Kidney epithelial cell (primary cell): ENCODE data around the gene WDR70. TPM values are rescaled to one million over a fixed set of nuclear protein-coding genes. Genes with fewer than 3 reads are reported as not detected.
A peak's percentile ranks its signal among the peaks of the same experiment; 100 is the strongest.

ENCODE experiments used
- DNase-seq: peaks from one replicate; pipeline ENCODE4 v3.0.0-alpha.2; 2010; ENCODE audit warnings: low read depth
- H3K27me3 ChIP-seq: 2 replicates; pipeline ENCODE4 v1.6.0; 2011; ENCODE audit warnings: low read length; ENCODE audit not compliant: control insufficient read depth, insufficient read depth
- H3K36me3 ChIP-seq: 2 replicates; pipeline ENCODE4 v1.5.1; 2011; ENCODE audit warnings: low read length; ENCODE audit not compliant: control insufficient read depth, insufficient read depth
- H3K4me3 ChIP-seq: 2 replicates; pipeline ENCODE4 v1.5.1; 2011; ENCODE audit warnings: low read depth, mild to moderate bottlenecking, control low read depth, low read length
- CTCF ChIP-seq: IDR thresholded peaks from 2 replicates; pipeline ENCODE4 v1.5.1; 2011; ENCODE audit warnings: mild to moderate bottlenecking, moderate library complexity, low read length, control low read depth, inconsistent platforms; ENCODE audit not compliant: insufficient read depth, poor library complexity, severe bottlenecking
- total RNA-seq: library from RNA; depleted of rRNA; stranded (reverse); fragments of >200 nt; gene quantifications from 2 replicates; pipeline ENCODE4 v1.2.3, GENCODE V29; 2015

Gene WDR70
- total RNA-seq, 1 donor from 2014 or later = 19.6 TPM

- Histone ChIP-seq H3K4me3 (no peak overlapping the region), H3K36me3 (no peaks in the 10 kb centered on the region), H3K27me3 (no peaks in the 10 kb centered on the region)
- TF ChIP-seq CTCF = no peak
- no peak for DNase-seq
Measured at GRCh38 chr5:37769840-37770239, 390.7 kb downstream of the WDR70 start.

GRCh38 chr5:37770786-37771185 is 391.7 kb downstream of the WDR70 start:
- no peak for TF ChIP-seq CTCF
- DNase-seq = no peak
- H3K27me3 ChIP-seq = no peaks in the 10 kb centered on the region
- no peak overlapping the region for H3K4me3 ChIP-seq
- H3K36me3 ChIP-seq = no peaks in the 10 kb centered on the region

- no peak for DNase-seq
- H3K36me3 ChIP-seq = no peaks in the 10 kb centered on the region
- H3K27me3 ChIP-seq = no peaks in the 10 kb centered on the region
- H3K4me3 ChIP-seq = no peak overlapping the region
- TF ChIP-seq CTCF = no peak
Measured at GRCh38 chr5:37771203-37771611, 392.1 kb downstream of the WDR70 start.

- H3K27me3 ChIP-seq = no peaks in the 10 kb centered on the region
- TF ChIP-seq CTCF = no peak
- H3K36me3 ChIP-seq = no peaks in the 10 kb centered on the region
- DNase-seq = peak; percentile 98
- no peak overlapping the region for H3K4me3 ChIP-seq
Measured at GRCh38 chr5:37771731-37772130, 392.6 kb downstream of the WDR70 start.

GRCh38 chr5:37772255-37772654 is 393.1 kb downstream of the WDR70 start:
- Histone ChIP-seq H3K27me3 (no peaks in the 10 kb centered on the region), H3K4me3 (no peak overlapping the region), H3K36me3 (no peaks in the 10 kb centered on the region)
- no peak for TF ChIP-seq CTCF
- DNase-seq = no peak

- no peak for TF ChIP-seq CTCF
- no peak overlapping the region for H3K4me3 ChIP-seq
- DNase-seq = no peak
- H3K36me3 ChIP-seq = no peaks in the 10 kb centered on the region
- no peaks in the 10 kb centered on the region for H3K27me3 ChIP-seq
Measured at GRCh38 chr5:37773809-37774208, 394.7 kb downstream of the WDR70 start.
